H9 (cell line): ENCODE results near the gene STRADA. TPM values are rescaled to one million over a fixed set of nuclear protein-coding genes. Genes with fewer than 3 reads are reported as not detected.

Source experiments
- DNase-seq: peaks from one replicate; pipeline ENCODE4 v3.0.0-alpha.2; 2017
- H2AFZ ChIP-seq: one replicate; pipeline ENCODE4 v1.6.1; 2013; ENCODE audit warnings: mild to moderate bottlenecking, low read length, control low read depth, moderate library complexity
- H2AK5ac ChIP-seq: 2 replicates; pipeline ENCODE4 v1.6.1; 2013; ENCODE audit warnings: low read length, control low read depth, mixed read lengths; ENCODE audit not compliant: insufficient read length
- H2BK120ac ChIP-seq: one replicate; pipeline ENCODE4 v1.6.1; 2013; ENCODE audit warnings: low read depth, mild to moderate bottlenecking, low read length, control low read depth, inconsistent platforms; ENCODE audit not compliant: poor library complexity, severe bottlenecking
- H2BK12ac ChIP-seq: 2 replicates; pipeline ENCODE4 v1.6.1; 2013; ENCODE audit warnings: low read length, control low read depth, mixed read lengths, low read depth; ENCODE audit not compliant: insufficient read length
- H2BK15ac ChIP-seq: 2 replicates; pipeline ENCODE4 v1.6.1; 2013; ENCODE audit warnings: low read depth, low read length, control low read depth
- H2BK20ac ChIP-seq: one replicate; pipeline ENCODE4 v1.6.1; 2013; ENCODE audit warnings: low read depth, mild to moderate bottlenecking, low read length, control low read depth, inconsistent platforms; ENCODE audit not compliant: poor library complexity, severe bottlenecking
- H2BK5ac ChIP-seq: 2 replicates; pipeline ENCODE4 v1.6.1; 2013; ENCODE audit warnings: low read length, control low read depth, mixed read lengths; ENCODE audit not compliant: insufficient read length
- H3K14ac ChIP-seq: 2 replicates; pipeline ENCODE4 v1.6.1; 2013; ENCODE audit warnings: low read length, control low read depth; ENCODE audit not compliant: insufficient read depth
- H3K18ac ChIP-seq: 2 replicates; pipeline ENCODE4 v1.6.1; 2013; ENCODE audit warnings: low read depth, mild to moderate bottlenecking, mixed read lengths, low read length, control low read depth; ENCODE audit not compliant: insufficient read length
- H3K23ac ChIP-seq: 2 replicates; pipeline ENCODE4 v1.6.1; 2013; ENCODE audit warnings: low read length, control low read depth, mixed read lengths, low read depth; ENCODE audit not compliant: insufficient read length
- H3K23me2 ChIP-seq: 2 replicates; pipeline ENCODE4 v1.6.1; 2013; ENCODE audit warnings: low read depth, mild to moderate bottlenecking, mixed read lengths, low read length, control low read depth; ENCODE audit not compliant: insufficient read length, poor library complexity, severe bottlenecking
- H3K27ac ChIP-seq: 2 replicates; pipeline ENCODE4 v1.5.1; 2013; ENCODE audit warnings: low read length, control low read depth, mixed read lengths, low read depth; ENCODE audit not compliant: insufficient read length
- H3K27me3 ChIP-seq: 2 replicates; pipeline ENCODE4 v1.6.1; 2013; ENCODE audit warnings: low read length, control low read depth, inconsistent platforms; ENCODE audit not compliant: insufficient read depth
- H3K4ac ChIP-seq: 2 replicates; pipeline ENCODE4 v1.6.1; 2013; ENCODE audit warnings: low read depth, mild to moderate bottlenecking, control low read depth, inconsistent platforms, low read length, moderate library complexity
- H3K4me1 ChIP-seq: 2 replicates; pipeline ENCODE4 v1.6.1; 2013; ENCODE audit warnings: low read length, control low read depth, inconsistent platforms; ENCODE audit not compliant: insufficient read depth
- H3K4me2 ChIP-seq: 2 replicates; pipeline ENCODE4 v1.6.1; 2013; ENCODE audit warnings: low read length, control low read depth, mixed read lengths; ENCODE audit not compliant: insufficient read length, insufficient read depth
- H3K56ac ChIP-seq: 2 replicates; pipeline ENCODE4 v1.6.1; 2013; ENCODE audit warnings: low read depth, mild to moderate bottlenecking, mixed read lengths, low read length, control low read depth; ENCODE audit not compliant: insufficient read length
- H3K79me1 ChIP-seq: 2 replicates; pipeline ENCODE4 v1.6.1; 2013; ENCODE audit warnings: low read depth, mild to moderate bottlenecking, moderate library complexity, low read length, control low read depth, inconsistent platforms; ENCODE audit not compliant: insufficient read depth, poor library complexity, severe bottlenecking
- H3K79me2 ChIP-seq: 2 replicates; pipeline ENCODE4 v1.6.1; 2013; ENCODE audit warnings: low read length, control low read depth, inconsistent platforms; ENCODE audit not compliant: insufficient read depth
- H3K9ac ChIP-seq: 2 replicates; pipeline ENCODE4 v1.6.1; 2013; ENCODE audit warnings: low read length, control low read depth, mixed read lengths; ENCODE audit not compliant: insufficient read length; ENCODE audit errors: extremely low read depth
- H3K9me3 ChIP-seq: one replicate; pipeline ENCODE4 v1.6.1; 2013; ENCODE audit warnings: low read depth, low read length, inconsistent platforms; ENCODE audit not compliant: control insufficient read depth
- H3T11ph ChIP-seq: one replicate; pipeline ENCODE4 v1.6.1; 2013; ENCODE audit warnings: mild to moderate bottlenecking, low read length, control low read depth, inconsistent platforms
- H4K20me1 ChIP-seq: one replicate; pipeline ENCODE4 v1.6.1; 2013; ENCODE audit not compliant: control insufficient read depth, insufficient read length, insufficient read depth
- H4K5ac ChIP-seq: 2 replicates; pipeline ENCODE4 v1.6.1; 2013; ENCODE audit warnings: low read depth, mild to moderate bottlenecking, mixed read lengths, low read length, control low read depth; ENCODE audit not compliant: insufficient read length
- H4K8ac ChIP-seq: replicated peaks from 2 replicates; pipeline ENCODE4 v1.6.1; 2013; ENCODE audit warnings: low read length, control low read depth, mixed read lengths, low read depth; ENCODE audit not compliant: insufficient read length
- H4K91ac ChIP-seq: 2 replicates; pipeline ENCODE4 v1.6.1; 2013; ENCODE audit warnings: low read depth, mild to moderate bottlenecking, moderate library complexity, mixed read lengths, low read length, control low read depth; ENCODE audit not compliant: insufficient read length
- H3K27ac Mint-ChIP-seq, 3 experiments: 2 replicates in 2 of 3; 3 replicates in 1 of 3; pipeline ENCODE4 v1.8.0; 2020 to 2021; ENCODE audit warnings: mixed read lengths in 3 of 3, mild to moderate bottlenecking in 1 of 3, moderate library complexity in 1 of 3
- H3K27me3 Mint-ChIP-seq: 2 replicates; pipeline ENCODE4 v1.8.0; 2021; ENCODE audit warnings: low read depth, mild to moderate bottlenecking, moderate library complexity, mixed read lengths
- H3K36me3 Mint-ChIP-seq, 3 experiments: 2 replicates in 2 of 3; 3 replicates in 1 of 3; pipeline ENCODE4 v1.8.0; 2020 to 2021; ENCODE audit warnings: low read depth in 3 of 3, mixed read lengths in 3 of 3; ENCODE audit not compliant: insufficient read depth in 1 of 3
- H3K4me1 Mint-ChIP-seq, 2 experiments: 2 replicates each; pipeline ENCODE4 v1.8.0; 2020; ENCODE audit warnings: mixed read lengths in 2 of 2
- H3K4me3 Mint-ChIP-seq, 2 experiments: 2 replicates in 1 of 2; 3 replicates in 1 of 2; pipeline ENCODE4 v1.8.0; 2020 to 2021; ENCODE audit warnings: mild to moderate bottlenecking in 2 of 2, mixed read lengths in 2 of 2, moderate library complexity in 1 of 2
- H3K9me3 Mint-ChIP-seq, 2 experiments: 2 replicates in 1 of 2; 3 replicates in 1 of 2; pipeline ENCODE4 v1.8.0; 2020; ENCODE audit warnings: mild to moderate bottlenecking in 2 of 2, mixed read lengths in 2 of 2, moderate library complexity in 1 of 2
- WGBS: extraction: QIAGEN DNeasy Blood & Tissue Kit; methylation state at CpG from one replicate; pipeline ENCODE4 v1.1.7; 2013; ENCODE audit warnings: missing lambda C conversion rate, low lambda C conversion rate, mixed read lengths; ENCODE audit not compliant: insufficient read length; ENCODE audit errors: extremely low coverage; 5-methylcytosine and 5-hydroxymethylcytosine counted together
- total RNA-seq: library from RNA; stranded (reverse); gene quantifications from 2 replicates; pipeline ENCODE4 v1.2.1, GENCODE V29; 2021
- TF ChIP-seq, protein P1 (sequence below): fragments of 200-600 bp; sonication (generic); conservative IDR thresholded peaks from 3 replicates; pipeline ENCODE4 v1.8.0; 2021; ENCODE audit warnings: antibody characterized with exemption, mild to moderate bottlenecking

Gene STRADA
- total RNA-seq, 1 experiment from 2014 or later = 35.0 TPM

DNA sequence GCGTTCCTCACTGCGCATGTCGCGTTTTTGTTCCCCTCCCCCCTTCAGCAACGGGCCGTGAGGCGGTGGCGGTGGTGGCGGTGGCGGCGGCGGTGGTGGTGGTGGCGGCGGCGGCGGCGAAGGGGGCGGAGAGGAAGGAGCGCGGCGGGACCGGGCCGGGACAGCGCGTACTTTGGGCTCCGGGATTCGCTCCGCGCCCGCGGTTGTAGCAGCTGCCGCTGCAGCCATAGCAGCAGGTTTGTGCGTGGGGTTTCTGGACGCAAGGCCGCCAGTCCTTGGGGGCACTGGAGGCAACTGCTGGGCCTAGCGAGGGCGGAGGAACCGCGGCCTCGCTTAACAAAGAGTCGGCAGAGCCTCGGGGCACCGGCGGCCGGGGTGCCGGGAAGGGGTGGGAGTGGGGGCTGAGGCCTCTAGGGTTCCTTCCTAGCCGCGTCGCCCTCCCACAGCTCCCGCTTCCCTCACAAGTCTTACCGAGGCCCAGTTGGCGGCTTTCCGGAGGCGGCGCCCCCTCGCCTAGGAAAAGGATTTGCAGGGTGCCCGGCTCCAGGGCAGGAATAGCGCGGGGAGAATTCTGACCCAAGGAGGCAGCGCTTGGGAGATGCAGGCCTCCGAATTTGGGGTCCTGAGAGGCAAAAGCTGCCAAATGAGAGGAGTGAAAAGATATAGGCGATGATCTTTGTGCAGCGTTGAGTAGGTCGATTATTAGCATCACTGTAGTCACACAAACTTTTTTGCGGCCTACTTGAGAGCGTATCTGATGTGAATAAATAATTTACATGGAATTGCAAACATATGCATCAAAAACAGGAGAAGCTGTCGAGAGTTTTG, 32.8 kb upstream of the STRADA start, which contains the start of gene DDX42:
Gene DDX42 (plus strand): TSS at position 30 of the 828 bp plus-strand sequence. CDS start 12,880 bp downstream, outside the sequence.
- Mint-ChIP-seq H3K36me3 (peaks cover 30 to 43% (median 36%) of the 10 kb centered on the region in 3 experiments), H3K4me1 (peaks cover 18 to 19% of the 10 kb centered on the region in 2 experiments), H3K4me3 (peak within 1 kb of the TSS; percentile 99 to 100), H3K27ac (peak within 1 kb of the TSS; percentile 100), H3K9me3 (no peaks in the 10 kb centered on the region), H3K27me3 (no peaks in the 10 kb centered on the region)
- no peak within 1 kb of the TSS for H3K23ac ChIP-seq
- H4K91ac ChIP-seq = no peak within 1 kb of the TSS
- H2BK20ac ChIP-seq = no peak within 1 kb of the TSS
- H3K23me2 ChIP-seq = peaks cover 9% of the 10 kb centered on the region
- no peaks in the 10 kb centered on the region; the same call in 1 of the 2 replicates for H3K4me1 ChIP-seq
- H2BK120ac ChIP-seq = peak within 1 kb of the TSS; percentile 93
- peak within 1 kb of the TSS; percentile 61 for H2BK5ac ChIP-seq
- no peaks in the 10 kb centered on the region for H3K9me3 ChIP-seq
- peak within 1 kb of the TSS; percentile 86 for H3K9ac ChIP-seq
- H3K4me2 ChIP-seq = peak within 1 kb of the TSS; percentile 98
- H3K18ac ChIP-seq = peak within 1 kb of the TSS; percentile 91
- no peak within 1 kb of the TSS for H2BK12ac ChIP-seq
- H4K20me1 ChIP-seq = no peaks in the 10 kb centered on the region
- H3K4ac ChIP-seq = no peak within 1 kb of the TSS; the same call in 1 of the 2 replicates
- peak; percentile 60 for DNase-seq
- H3K27me3 ChIP-seq = no peaks in the 10 kb centered on the region
- no peak within 1 kb of the TSS for H2AFZ ChIP-seq
- H3K79me2 ChIP-seq = peaks cover 68% of the 10 kb centered on the region
- H4K8ac ChIP-seq = no peak within 1 kb of the TSS
- H3K56ac ChIP-seq = peak within 1 kb of the TSS; percentile 28
- TF ChIP-seq, protein P1, sequence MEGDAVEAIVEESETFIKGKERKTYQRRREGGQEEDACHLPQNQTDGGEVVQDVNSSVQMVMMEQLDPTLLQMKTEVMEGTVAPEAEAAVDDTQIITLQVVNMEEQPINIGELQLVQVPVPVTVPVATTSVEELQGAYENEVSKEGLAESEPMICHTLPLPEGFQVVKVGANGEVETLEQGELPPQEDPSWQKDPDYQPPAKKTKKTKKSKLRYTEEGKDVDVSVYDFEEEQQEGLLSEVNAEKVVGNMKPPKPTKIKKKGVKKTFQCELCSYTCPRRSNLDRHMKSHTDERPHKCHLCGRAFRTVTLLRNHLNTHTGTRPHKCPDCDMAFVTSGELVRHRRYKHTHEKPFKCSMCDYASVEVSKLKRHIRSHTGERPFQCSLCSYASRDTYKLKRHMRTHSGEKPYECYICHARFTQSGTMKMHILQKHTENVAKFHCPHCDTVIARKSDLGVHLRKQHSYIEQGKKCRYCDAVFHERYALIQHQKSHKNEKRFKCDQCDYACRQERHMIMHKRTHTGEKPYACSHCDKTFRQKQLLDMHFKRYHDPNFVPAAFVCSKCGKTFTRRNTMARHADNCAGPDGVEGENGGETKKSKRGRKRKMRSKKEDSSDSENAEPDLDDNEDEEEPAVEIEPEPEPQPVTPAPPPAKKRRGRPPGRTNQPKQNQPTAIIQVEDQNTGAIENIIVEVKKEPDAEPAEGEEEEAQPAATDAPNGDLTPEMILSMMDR = peak; percentile 39; the same call in 2 of the 3 replicates
- H4K5ac ChIP-seq = no peak within 1 kb of the TSS
- WGBS = no CpG with 5 or more reads among the region's 67 CpGs
- peak within 1 kb of the TSS; percentile 96; the same call in 1 of the 2 replicates for H3K14ac ChIP-seq
- peak within 1 kb of the TSS; percentile 93 for H3K27ac ChIP-seq
- H3K79me1 ChIP-seq = no peaks in the 10 kb centered on the region
- no peak within 1 kb of the TSS for H2AK5ac ChIP-seq
- H2BK15ac ChIP-seq = peak within 1 kb of the TSS; percentile 58; the same call in 1 of the 2 replicates
- peak within 1 kb of the TSS; percentile 80 for H3T11ph ChIP-seq
